Activated T-cell treated with anti-CD3 and anti-CD28 coated beads for 4 hours (primary cell): ENCODE measurements around the gene ANKRD33B.

Experiments used
- DNase-seq: peaks from one replicate; pipeline ENCODE4 v3.0.0-alpha.2; 2020

ANKRD33B gene

DNA sequence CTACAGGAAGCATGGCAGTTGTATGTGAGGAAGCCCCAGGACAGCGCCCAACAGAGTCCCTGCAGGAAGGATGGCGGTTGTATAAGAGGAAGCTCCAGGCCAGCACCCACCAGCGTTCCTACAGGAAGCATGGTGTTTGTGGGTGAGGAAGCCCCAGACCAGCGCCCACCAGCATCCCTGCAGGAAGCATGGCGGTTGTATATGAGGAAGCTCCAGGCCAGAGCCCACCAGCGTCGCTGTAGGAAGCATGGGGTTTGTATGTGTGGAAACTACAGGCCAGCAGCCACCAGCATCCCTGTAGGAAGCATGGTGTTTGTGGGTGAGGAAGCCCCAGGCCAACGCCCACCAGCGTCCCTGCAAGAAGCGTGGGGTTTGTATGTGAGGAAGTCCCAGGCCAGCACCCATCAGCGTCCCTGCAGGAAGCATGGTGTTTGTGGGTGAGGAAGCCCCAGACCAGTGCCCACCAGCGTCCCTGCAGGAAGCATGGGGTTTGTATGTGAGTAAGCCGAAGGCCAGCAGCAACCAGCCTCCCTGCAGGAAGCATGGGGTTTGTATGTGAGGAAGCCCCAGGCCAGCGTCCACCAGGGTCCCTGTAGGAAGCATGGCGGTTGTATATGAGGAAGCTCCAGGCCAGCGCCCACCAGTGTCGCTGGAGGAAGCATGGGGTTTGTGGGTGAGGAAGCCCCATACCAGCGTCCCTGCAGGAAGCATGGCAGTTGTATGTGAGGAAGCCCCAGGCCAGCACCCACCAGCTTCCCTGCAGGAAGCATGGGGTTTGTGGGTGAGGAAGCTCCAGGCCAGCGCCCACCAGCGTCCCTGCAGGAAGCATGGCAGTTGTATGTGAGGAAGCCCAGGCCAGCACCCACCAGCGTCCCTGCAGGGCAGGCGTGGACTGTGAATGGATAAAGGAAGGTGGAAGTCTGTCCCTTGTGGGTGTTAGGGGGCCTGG is 118.1 kb downstream of the ANKRD33B start:
- DNase-seq, result no peak

GRCh38 chr5:10682801-10683525 is 119.1 kb downstream of the ANKRD33B start:
- DNase-seq, result no peak

- DNase-seq, result no peak
Observed at GRCh38 chr5:10684303-10685086, 120.6 kb downstream of the ANKRD33B start.

GRCh38 chr5:10685115-10685521 is 121.2 kb downstream of the ANKRD33B start:
- no peak for DNase-seq

DNA sequence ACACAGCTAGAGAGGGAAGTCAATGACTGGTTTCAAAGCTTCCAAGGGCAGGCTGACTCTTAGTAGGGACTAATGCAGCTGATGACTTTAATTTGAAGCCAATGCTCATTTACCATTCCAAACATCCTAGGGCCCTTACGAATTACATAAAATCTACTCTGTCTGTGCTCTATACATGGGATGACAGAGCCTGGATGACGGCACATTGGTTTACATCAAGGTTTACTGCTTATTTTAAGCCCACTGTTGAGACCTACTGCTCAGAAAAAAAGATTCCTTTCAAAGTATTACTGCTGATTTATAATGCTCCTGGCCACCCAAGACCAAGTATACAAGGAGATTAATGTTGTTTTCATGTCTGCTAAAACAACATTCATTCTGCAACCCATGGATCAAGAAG is 123.0 kb downstream of the ANKRD33B start:
- DNase-seq, result no peak

GRCh38 chr5:10688651-10689171 is 124.8 kb downstream of the ANKRD33B start:
- DNase-seq, result no peak

DNA sequence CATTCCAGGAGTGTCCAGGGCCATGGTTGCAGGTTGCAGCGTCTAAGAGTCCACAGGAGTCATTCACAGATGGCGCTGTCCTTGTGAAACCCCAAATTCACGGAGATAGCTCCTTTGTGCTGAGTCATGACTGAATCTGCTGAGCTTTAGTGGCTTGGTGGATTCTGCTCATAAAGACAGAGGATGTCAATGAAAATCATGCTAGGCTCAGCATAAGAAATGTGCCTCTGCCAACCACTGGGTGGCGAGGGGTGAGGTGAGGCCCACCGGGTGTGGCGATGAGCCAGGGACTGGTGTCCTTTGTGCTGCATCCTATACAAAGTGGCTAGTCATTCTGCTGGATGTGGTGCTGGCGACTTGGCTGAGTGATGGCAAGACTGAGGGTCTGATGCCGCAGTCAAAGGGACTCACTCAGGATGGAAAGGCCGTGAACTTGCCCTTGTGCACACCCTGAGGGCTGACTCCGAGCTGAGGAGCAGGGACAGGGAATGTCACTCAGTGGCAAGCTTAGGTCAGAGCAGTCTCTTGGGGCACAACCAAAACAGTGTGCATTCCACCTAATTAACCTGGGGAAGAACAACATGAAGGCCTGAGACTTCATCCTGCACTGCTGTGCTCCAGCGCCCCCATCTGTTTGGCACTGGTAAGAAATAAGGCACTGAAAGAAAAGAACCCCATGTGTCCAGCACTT is 125.7 kb downstream of the ANKRD33B start:
- DNase-seq, result no peak

- no peak for DNase-seq
Observed at GRCh38 chr5:10690460-10691440, 126.9 kb downstream of the ANKRD33B start.

- DNase-seq, result no peak
Observed at GRCh38 chr5:10691826-10692785, 128.2 kb downstream of the ANKRD33B start.

DNA sequence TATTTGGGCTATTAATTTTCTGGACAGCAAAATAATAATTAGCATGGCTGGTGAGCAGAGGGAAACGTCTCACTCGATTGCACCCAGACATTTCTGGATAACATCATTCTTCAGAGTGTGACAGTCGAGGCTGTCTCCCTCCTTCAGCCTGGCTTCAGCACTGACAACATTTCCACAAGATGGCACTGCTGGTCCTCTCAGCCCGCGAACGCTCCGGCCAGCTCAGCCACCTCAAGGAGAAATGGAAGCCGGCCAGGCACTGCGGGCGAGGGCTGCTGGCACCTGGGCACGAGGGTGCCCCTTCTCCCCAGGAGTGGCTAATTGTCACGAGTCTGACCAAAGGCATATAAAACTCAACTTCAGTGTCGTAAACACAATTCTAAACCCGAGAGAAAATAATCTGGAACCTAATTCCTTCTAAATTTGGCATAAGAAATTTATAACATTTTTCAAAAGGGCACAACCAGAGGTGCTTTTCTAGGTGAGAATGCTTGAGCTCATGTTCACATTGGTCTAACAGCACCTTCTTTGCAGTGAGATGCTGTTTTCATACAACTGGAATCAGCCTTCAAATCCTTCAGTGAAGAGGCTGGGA is 131.3 kb downstream of the ANKRD33B start:
- DNase-seq, result no peak

GRCh38 chr5:10695759-10696543 is 132.1 kb downstream of the ANKRD33B start:
- no peak for DNase-seq

GRCh38 chr5:10699281-10699874 is 135.5 kb downstream of the ANKRD33B start:
- DNase-seq, result no peak

- DNase-seq, result no peak
Observed at GRCh38 chr5:10699987-10700386, 136.1 kb downstream of the ANKRD33B start.

GRCh38 chr5:10700516-10700915 is 136.6 kb downstream of the ANKRD33B start:
- no peak for DNase-seq

DNA sequence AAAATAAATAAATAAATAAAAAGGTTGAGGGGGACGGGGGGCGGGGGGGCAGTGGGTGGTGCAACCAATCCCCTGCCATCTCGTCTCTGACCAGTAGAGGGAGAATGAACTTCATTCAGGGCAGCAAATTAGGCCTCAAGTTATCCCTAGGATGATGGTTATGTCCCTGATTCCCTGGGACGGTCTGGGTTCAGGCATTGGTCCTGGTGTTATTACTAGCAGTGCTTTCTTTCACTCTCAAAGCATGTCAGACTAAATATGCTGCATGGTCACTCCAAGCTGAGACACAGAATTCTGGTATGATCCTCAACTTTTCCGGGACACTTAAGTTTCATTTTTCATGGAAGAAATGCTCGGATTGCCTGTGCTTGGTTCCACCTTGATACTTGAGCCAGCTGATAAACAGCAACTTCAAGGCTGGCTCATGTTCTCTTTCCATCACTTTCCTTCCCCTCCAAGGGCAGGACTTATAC is 137.7 kb downstream of the ANKRD33B start:
- peak; percentile 30 for DNase-seq

- no peak for DNase-seq
Observed at GRCh38 chr5:10702040-10702629, 138.3 kb downstream of the ANKRD33B start.

GRCh38 chr5:10702911-10703491 is 139.1 kb downstream of the ANKRD33B start:
- no peak for DNase-seq
